GM12874 (cell line): ENCODE results near the gene ARAP2.

Experiments used
- TF ChIP-seq, protein P1 (sequence below): IDR thresholded peaks from 2 replicates; pipeline ENCODE4 v1.5.1; 2011; ENCODE audit warnings: low read depth, mild to moderate bottlenecking, control low read depth, low read length, moderate library complexity; ENCODE audit not compliant: insufficient read depth

Gene ARAP2

DNA sequence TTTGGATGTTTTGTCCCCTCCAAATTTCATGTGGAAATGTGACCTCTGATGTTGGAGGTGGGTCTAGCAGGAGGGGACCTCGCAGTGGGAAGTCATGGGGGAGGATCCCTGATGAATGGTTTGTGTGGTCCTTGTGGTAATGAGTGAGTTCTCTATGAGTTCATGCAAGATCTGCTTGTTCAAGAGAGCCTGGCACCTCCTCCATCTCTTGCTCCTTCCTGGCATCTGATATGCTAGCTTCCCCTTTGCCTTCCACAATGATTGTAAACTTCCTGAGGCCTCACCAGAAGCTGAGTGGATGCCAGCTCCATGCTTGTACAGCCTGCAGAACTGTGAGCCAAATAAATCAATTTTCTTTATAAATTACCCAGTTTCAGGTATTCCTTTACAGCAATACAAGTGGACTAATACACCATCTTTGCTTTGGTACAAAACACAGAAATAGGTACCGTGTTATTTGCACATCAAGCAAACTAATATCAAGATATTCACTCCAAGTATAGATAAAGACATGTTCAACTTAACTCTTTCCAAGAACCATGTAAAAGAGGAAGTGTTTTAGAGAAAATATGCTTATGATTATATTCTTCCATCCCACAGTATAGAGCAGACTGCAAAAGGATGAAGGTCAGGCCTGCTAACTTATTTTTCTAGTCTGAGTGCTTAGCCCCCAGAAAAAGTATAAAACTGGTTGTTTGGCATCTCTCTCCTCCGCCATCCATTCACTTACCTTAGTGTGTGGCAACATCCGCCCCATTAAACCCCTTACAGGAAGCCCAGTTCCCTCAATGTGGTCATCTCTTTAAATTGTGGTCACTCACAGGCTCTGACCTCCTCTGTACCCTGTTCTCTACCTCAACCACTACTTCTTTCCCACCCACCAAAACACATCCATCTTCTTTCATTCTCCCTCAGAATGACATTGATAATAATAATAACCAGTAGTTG lies 6.7 kb downstream of the ARAP2 start:
- TF ChIP-seq, protein P1, sequence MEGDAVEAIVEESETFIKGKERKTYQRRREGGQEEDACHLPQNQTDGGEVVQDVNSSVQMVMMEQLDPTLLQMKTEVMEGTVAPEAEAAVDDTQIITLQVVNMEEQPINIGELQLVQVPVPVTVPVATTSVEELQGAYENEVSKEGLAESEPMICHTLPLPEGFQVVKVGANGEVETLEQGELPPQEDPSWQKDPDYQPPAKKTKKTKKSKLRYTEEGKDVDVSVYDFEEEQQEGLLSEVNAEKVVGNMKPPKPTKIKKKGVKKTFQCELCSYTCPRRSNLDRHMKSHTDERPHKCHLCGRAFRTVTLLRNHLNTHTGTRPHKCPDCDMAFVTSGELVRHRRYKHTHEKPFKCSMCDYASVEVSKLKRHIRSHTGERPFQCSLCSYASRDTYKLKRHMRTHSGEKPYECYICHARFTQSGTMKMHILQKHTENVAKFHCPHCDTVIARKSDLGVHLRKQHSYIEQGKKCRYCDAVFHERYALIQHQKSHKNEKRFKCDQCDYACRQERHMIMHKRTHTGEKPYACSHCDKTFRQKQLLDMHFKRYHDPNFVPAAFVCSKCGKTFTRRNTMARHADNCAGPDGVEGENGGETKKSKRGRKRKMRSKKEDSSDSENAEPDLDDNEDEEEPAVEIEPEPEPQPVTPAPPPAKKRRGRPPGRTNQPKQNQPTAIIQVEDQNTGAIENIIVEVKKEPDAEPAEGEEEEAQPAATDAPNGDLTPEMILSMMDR = no peak

DNA sequence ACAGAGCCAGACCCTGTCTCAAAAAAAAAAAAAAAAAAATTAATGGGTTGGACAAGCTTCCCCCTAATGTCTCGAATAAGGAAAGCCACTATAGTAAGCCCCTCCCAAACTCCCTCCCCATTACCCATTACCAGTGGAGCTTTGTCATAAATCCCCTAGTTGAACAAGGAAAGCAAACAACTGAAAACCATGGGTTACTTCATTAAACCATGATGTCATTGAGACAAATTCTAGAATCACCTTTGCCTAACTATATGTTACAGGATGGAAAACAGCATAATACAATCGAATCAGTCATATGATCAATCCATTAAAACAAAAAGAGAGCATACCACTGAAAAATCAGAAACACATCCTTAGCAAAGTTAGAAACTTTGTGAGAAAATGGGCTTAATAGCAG lies 8.2 kb downstream of the ARAP2 start:
- TF ChIP-seq, protein P1 = no peak

GRCh38 chr4:36235306-36235705 lies 9.0 kb downstream of the ARAP2 start:
- TF ChIP-seq, protein P1 = no peak

DNA sequence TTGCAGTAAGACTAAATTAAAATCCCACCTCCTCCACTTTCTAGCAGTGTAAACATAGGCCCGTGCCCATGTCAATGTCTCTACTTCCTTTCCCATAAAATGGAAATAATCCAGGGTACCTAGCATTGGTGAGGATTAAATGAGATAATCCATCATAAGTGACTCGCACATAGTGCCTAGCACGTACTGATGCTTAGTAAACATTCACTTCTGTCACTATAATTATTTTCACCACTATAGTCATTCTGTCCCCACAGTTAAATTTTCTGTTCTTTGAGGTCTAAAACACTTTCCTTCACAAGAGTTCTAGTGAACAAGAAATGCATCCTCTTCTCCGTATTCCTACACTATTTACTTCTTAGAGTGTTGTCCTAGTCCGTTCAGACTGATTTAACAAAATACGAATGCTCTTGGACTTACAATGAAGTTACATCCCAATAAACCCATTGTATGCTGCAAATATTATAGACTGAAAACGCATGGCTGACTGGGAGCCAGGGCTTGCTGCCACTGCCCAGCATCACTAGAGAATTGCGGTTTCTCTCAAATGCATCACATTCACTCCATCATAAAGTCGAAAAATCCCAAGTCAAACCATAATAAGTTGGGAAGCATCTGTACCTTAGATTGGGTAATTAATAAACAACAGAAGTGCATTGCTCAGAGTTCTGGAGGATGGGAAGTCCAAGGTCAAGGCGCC lies 10.6 kb downstream of the ARAP2 start:
- TF ChIP-seq, protein P1 = no peak

- TF ChIP-seq, protein P1 = no peak
These were observed 13.8 kb downstream of the ARAP2 start for GRCh38 chr4:36230534-36230933.

DNA sequence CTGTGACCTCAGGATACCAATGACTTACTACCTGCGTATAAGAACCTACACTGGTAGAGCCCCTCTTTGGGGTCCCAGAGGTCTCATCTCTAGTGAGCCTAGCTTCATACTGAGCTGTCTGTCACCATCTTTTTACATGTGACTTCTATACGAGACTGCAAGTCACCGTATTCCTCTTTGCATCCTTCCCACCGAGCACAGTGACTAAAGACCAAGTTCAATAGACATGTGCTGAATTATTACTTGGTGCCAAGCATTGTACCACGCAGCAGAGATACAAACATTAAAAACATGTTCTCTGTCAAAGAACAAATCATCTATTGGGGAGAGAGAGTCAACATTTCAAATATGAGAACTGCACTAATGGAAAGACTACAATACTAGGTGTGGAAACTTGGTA lies 16.4 kb downstream of the ARAP2 start:
- TF ChIP-seq, protein P1 = no peak

DNA sequence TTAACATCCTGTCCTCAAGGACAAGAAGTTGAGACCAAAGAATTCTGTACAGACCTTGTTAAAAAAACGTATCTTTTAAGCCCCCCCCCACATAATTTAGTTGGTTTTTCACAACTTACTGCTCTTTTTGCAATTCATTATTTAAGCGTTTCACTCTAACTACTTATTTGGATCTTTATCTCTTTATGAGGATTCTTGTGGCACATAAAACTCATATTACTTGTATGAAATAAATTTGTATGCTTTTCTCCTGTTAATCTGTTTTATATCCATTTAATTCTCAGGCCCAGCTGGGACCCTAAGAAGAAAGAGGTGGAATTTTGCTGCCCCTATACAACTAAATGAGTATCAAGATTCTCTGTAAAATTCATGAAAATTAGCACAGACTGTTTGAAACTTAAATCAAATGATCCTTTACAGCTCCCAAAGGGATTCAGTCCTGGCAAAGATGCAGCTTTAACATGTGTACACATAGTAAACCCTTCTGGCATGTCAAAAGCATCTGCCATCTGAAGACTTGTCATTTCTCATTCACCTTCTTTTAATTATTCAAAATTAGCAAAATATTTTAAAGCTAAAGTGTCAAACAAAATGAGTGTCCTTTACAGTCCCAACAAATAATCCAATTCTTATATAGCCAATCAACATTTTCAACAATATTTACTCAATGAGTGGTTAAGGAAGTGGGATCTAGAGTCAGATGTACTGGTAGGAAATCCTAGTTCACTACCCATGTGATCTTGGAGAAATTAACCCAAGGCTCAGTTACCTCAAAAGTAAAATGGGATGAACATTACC lies 17.7 kb downstream of the ARAP2 start:
- TF ChIP-seq, protein P1 = no peak
